LNCaP clone FGC (cell line): ENCODE data around the gene ABCA4.
A peak's percentile ranks its signal among the peaks of the same experiment; 100 is the strongest.

Experiments
- DNase-seq: peaks from one replicate; pipeline ENCODE4 v3.0.0-alpha.2; 2011; ENCODE audit warnings: low read depth
- H3K4me3 ChIP-seq: 2 replicates; pipeline ENCODE4 v1.5.1; 2011; ENCODE audit warnings: mild to moderate bottlenecking, low read depth, low read length, control low read depth
- TF ChIP-seq, protein P1 (sequence below): IDR thresholded peaks from 2 replicates; pipeline ENCODE4 v1.5.1; 2012; ENCODE audit warnings: mild to moderate bottlenecking; ENCODE audit not compliant: control insufficient read depth, insufficient read depth; ENCODE audit errors: extremely low read depth

ABCA4 gene

DNA sequence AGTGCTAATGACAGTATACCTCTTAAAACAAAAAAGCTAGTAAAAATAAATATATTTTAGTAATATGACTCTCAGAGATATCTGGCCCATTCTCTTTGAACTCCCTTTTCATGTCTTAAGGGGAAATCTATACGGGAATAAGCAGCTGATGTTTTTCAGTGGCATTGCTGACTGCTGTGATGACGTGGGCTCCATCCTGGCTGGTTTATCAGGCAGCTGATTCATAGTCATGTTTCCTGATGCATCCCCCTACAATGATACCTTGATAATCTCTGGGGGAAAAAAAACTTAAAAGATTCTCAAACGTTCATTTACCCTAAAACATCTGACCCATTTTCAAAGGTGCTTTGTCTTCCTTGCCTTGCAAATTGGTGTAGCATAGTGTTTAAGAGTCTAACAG, 53.8 kb downstream of the ABCA4 start:
- no peak for DNase-seq
- H3K4me3 ChIP-seq = no peak overlapping the region
- TF ChIP-seq, protein P1, sequence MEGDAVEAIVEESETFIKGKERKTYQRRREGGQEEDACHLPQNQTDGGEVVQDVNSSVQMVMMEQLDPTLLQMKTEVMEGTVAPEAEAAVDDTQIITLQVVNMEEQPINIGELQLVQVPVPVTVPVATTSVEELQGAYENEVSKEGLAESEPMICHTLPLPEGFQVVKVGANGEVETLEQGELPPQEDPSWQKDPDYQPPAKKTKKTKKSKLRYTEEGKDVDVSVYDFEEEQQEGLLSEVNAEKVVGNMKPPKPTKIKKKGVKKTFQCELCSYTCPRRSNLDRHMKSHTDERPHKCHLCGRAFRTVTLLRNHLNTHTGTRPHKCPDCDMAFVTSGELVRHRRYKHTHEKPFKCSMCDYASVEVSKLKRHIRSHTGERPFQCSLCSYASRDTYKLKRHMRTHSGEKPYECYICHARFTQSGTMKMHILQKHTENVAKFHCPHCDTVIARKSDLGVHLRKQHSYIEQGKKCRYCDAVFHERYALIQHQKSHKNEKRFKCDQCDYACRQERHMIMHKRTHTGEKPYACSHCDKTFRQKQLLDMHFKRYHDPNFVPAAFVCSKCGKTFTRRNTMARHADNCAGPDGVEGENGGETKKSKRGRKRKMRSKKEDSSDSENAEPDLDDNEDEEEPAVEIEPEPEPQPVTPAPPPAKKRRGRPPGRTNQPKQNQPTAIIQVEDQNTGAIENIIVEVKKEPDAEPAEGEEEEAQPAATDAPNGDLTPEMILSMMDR = no peak

DNA sequence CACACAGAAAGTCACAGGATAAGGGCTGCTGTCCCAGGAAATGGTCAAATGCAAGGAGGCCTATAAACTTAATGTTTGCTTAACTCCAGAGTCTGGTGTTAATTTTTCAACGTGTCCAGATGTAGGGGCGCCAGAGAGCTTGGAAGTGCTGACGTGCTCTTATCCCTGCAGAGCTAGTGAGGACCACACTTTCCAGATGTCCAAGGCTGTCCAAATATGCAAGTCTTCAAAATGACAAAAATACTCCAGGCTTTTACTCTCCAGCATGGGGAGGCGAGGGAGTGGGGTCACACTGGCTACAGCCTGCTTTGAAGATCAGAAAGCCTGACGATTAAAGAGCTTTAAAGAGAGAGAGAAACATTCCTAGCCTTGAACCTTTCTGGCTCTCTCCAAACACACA, 57.6 kb downstream of the ABCA4 start:
- TF ChIP-seq, protein P1 = peak; percentile 54
- no peak overlapping the region for H3K4me3 ChIP-seq
- peak; percentile 50 for DNase-seq

DNA sequence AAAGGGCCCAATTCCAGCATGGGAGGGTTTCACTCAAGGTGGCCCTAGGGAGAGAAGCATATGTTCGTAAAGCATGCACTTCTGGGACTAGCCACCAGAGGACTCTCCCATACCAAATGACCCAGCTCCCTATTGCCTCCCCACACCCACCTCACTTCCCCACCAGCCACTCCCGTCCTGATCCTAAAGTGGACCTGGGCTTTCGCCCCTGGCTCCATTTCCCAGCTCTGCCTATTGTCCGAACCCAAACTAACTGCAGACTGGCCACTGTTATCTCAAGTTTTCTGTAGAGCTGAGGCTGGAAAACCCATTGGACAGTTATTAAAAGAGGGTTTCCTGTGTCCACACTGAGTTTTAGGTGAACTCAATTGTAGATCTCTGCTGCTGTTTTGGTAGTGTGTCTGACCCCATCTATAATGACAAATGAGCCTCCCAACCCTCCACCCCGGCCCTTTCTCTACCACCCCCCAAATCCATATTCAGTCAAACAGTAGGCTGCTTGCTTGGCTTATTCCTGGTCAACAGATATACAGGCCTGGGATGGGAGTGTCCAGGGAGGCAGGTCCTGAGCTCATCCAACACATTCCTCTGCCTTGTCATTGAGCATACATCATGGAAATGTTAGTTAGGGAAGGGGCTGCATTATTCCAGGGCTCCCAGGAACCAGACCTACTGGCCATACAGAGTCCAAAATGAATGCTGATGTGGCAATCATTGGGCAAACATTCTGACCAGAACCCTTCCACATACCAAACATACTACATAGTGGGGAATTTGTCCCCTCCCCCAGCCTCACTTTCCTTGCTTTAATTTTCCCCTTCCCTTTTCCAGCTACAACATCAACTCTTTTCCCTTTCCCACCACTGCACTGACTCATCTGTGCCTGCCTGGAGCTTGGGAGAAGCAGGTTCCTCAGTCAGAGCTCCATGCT, 59.2 kb downstream of the ABCA4 start:
- H3K4me3 ChIP-seq = no peak overlapping the region
- no peak for DNase-seq
- TF ChIP-seq, protein P1 = peak; percentile 87

DNA sequence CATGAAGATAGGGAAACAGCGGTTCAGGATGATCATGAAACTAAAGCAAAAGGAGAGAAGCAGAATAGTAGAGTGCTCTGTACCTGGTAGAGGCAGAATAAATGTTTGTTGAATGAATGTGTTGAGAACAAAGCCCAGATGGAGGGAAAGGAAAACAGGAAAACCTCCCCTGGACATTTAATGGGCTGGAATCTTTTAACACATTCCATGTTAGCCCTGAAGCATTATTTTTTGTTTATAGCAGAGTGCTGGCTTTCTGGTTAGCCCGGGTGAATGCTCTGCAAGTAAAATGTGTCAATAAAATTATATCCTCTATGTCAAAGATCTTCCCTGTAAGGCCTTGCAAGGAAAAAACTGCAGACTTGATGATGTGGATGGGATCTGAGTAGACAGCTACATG, 60.2 kb downstream of the ABCA4 start:
- TF ChIP-seq, protein P1 = no peak
- no peak overlapping the region for H3K4me3 ChIP-seq
- no peak for DNase-seq

DNA sequence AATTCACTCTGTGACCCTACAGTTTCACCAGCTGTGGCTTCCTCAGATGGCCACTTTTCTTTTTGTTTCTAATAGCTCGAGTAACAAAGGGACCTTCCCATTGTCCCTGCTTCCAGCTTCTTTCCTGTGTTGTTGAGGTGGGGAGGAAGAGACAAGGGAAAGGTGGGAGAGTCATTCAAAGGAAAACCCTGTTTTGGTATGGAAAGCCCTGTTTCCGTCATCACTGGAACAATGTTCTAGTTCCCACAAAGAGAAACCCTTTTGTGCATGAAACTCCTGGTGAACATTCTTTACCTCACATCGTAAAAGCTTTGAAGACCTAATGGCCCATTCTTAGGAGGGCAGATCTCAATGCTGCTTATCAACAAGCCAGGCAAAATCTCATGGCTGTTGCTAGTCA, 62.2 kb downstream of the ABCA4 start:
- TF ChIP-seq, protein P1 = no peak
- H3K4me3 ChIP-seq = no peak overlapping the region
- no peak for DNase-seq

DNA sequence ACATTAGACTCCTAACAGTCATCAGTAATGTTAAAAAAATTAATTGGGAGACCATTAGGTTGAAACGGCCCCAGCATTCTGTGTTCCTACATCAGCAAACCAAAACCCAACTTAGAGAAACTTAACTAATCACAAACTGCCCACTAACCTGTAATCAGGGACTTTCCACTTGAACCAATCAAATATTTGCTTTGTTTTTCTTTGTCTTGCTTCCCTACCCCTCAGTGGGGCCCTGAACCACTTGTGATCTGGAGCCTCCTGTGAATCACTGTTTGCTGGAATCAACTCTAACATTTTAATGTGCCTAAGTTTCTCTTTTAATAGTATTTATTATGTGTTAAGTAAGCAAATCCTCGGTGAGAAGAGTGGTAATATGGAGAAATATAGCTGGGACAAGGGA, 64.0 kb downstream of the ABCA4 start:
- TF ChIP-seq, protein P1 = no peak
- no peak for DNase-seq
- H3K4me3 ChIP-seq = no peak overlapping the region
